ENCODE measurements around the gene TNFRSF1A.
A peak's percentile ranks its signal among the peaks of the same experiment; 100 is the strongest.
"Not testable (repeated sequence)": the region's sequence is repeated elsewhere in the genome, so short reads cannot be mapped to it uniquely, and the experiment has no call there.

TNFRSF1A gene

DNA sequence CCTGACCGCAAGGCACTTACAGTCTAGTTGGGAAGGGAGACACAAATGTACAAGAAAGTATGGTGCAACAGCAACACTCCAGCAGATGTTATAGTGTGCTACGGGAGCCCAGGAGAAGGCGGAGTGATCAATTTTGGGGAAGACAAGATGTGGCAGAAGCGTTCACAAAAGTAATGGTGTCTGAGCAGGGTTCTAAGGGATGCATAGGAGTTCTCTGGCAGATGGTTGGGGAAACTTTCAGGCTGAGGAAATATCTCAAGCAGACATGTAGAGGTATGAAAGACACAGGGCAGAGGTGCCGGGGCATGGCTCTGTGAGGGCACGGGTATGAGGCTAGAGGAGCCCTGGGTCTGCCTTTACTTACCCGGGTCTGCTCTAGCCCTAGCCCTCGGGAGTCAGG is 5.1 kb upstream of the TNFRSF1A start:
- TF ChIP-seq, protein P1, sequence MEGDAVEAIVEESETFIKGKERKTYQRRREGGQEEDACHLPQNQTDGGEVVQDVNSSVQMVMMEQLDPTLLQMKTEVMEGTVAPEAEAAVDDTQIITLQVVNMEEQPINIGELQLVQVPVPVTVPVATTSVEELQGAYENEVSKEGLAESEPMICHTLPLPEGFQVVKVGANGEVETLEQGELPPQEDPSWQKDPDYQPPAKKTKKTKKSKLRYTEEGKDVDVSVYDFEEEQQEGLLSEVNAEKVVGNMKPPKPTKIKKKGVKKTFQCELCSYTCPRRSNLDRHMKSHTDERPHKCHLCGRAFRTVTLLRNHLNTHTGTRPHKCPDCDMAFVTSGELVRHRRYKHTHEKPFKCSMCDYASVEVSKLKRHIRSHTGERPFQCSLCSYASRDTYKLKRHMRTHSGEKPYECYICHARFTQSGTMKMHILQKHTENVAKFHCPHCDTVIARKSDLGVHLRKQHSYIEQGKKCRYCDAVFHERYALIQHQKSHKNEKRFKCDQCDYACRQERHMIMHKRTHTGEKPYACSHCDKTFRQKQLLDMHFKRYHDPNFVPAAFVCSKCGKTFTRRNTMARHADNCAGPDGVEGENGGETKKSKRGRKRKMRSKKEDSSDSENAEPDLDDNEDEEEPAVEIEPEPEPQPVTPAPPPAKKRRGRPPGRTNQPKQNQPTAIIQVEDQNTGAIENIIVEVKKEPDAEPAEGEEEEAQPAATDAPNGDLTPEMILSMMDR (IDR thresholded peaks at IDR 0.05; ENCODE audit: low read depth, low read length): no peak

DNA sequence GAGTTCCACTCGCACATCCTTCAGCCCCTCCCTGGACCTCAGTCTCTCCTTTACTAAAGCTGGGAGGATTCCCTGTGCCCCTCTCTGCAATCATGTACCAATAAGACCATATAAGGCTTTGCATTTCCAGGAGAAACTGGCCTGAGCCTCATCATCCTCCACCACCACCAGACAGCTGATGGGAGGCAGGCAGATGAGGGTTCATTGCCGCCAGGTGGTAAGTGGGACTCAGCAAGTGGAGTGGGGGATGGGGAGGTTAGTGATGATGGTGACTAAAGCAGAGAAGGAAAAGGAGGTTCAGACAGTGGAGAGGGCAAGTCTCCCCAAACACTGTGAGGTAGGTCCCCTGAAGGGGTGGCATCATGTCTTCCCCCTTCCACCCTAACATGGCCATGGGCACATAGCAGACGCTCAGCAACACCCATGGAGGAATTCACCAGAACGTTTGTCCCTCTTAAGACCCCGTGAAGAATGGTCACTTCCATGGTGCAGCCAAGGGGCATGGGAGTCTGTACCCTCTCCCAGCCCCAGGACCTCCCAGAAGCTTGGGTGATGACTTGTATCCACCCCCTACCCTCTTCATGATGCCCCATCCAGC is 4.5 kb upstream of the TNFRSF1A start:
- DNase-seq (ENCODE audit: low read depth in 2 of 2): no peak
- H3K4me3 ChIP-seq (replicated peaks in 1 of 2; ENCODE audit: low read depth in 2 of 2, low read length in 2 of 2): no peak overlapping the region
- TF ChIP-seq, protein P1 (IDR thresholded peaks at IDR 0.05; ENCODE audit: low read depth, low read length): no peak

More for the DNA sequence above, 5.1 kb upstream of the TNFRSF1A start:
- H3K4me3 ChIP-seq (replicated peaks in 1 of 2; ENCODE audit: low read depth in 2 of 2, low read length in 2 of 2): no peak overlapping the region
- no peak for DNase-seq (ENCODE audit: low read depth in 2 of 2)

DNA sequence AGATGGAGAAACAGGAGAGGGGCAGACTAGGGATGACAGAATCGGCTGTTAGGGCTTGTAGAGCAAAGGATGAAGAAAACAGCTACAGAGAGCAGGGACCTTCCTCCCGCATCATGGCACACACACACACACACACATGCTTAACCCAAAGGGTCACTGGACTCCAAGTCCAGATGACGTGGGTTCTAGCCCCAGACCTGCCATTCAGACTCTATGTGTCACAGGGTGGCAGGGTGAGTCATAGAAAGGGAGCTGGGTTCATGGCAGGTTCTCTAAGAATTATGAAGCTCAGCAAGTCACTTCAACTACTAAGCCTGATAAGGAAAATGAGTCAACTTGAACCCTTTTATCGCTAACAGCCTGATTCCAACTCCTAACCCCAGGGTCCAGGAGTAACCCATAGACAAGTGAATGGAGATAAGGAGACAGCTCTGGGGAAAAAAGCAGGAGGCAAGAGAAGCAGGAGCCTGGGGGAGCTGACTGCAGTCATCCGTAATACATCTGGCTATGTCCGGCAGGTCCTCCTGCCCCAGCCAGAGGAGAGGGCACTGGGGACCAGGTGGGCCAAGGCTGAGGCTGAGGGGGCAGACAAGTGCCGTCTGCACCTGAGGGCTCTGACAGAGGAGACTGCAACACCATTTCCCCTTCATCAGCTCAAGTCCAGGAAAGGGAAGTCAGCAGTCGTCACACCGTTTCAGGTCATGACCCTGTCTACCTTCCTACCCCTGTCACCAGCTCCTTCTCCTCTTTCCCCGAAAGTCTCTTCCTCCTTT is 3.6 kb upstream of the TNFRSF1A start:
- peak; percentile 97 to 98 for DNase-seq (ENCODE audit: low read depth in 2 of 2)
- TF ChIP-seq, protein P1 (IDR thresholded peaks at IDR 0.05; ENCODE audit: low read depth, low read length): no peak
- no peak overlapping the region for H3K4me3 ChIP-seq (replicated peaks in 1 of 2; ENCODE audit: low read depth in 2 of 2, low read length in 2 of 2)

DNA sequence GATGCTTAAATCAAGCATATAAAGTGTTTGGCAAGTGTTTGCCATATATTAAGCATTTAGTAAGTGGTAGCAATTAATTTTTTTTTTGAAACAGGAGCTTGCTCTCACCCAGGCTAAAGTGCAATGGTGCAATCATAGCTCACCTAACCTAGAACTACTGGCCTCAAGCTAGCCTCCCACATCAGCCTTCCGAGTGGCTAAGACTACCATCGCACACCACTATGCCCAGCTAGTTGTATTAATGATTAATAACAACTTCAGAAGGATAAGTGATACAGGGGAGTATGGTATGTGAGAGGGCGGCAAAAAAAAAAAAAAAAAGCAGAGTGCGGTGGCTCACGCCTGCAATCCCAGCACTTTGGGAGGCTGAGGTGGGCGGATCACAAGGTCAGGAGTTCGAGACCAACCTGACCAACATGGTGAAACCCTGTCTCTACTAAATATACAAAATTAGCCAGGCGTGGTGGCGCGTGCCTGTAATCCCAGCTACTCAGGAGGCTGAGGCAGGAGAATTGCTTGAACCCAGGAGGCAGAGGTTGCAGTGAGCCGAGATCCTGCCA is 2.3 kb upstream of the TNFRSF1A start:
- DNase-seq (ENCODE audit: low read depth in 2 of 2); H3K4me3 ChIP-seq (replicated peaks in 1 of 2; ENCODE audit: low read depth in 2 of 2, low read length in 2 of 2): not testable (repeated sequence)

DNA sequence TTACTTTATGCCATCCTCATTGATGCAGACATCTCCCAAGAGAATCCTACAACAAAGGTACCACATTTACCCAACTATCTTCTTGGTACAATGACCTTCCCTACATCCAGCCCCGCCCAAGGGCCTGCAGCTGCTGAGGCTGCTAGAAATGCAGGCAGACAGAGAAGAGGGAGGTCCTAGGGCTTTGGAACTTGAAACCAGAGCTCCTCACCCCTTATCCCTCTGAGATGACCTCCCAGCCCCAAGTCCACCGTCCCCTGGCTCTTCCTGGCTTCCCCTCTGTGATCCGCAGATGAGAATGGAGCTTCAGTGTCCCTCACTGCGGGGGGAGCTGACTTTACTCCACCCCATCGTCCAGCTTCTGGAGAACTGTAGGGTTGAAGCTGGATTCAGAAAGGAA is 1.6 kb upstream of the TNFRSF1A start:
- H3K4me3 ChIP-seq (replicated peaks in 1 of 2; ENCODE audit: low read depth in 2 of 2, low read length in 2 of 2): no peak overlapping the region
- TF ChIP-seq, protein P1 (IDR thresholded peaks at IDR 0.05; ENCODE audit: low read depth, low read length): no peak
- DNase-seq (ENCODE audit: low read depth in 2 of 2): peak in 1 of 2 donors; percentile 21

DNA sequence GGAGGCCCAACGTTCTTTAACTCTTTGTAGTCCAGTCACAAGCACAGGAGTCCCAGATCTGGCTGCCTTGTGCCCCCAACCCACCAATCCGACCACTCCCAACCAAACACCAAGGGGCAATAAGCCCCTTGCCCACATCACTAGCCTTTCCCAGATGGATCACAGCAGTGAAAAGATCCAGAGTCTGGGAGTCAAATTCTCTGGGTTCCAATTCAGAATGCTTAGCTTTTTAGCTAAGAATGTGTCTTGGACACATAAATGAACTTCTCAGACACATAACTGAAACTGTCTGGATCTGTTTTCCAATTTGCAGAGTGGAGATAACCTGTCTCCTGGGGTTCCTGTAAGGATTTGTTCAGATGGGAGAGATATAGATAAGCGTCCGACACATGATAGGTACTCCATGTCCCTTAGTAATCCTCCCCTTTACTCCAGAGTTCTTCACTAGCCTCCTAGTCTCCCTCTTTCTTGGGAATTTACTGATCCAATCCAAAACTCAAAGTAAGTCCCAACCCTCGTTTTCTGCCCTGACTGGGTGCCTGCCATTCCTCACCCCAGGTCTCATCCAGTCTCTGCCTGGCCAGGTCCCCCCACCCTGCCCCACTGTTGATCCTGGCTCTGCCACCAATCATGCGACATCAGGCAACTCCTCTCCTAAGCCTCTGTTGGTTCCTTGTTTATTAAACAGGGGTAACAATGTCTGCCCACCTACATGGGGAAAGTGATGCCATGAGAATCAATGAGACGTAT is 439 bp upstream of the TNFRSF1A start:
- peak overlapping the region; percentile 99 to 100 for H3K4me3 ChIP-seq (replicated peaks in 1 of 2; ENCODE audit: low read depth in 2 of 2, low read length in 2 of 2)
- DNase-seq (ENCODE audit: low read depth in 2 of 2): peak in 1 of 2 donors; percentile 48
- TF ChIP-seq, protein P1 (IDR thresholded peaks at IDR 0.05; ENCODE audit: low read depth, low read length): no peak

All from cardiac fibroblast (primary cell).